Left lung (tissue), 10 donors: ENCODE measurements around the gene CSNK1A1. TPM values are rescaled to one million over a fixed set of nuclear protein-coding genes. Genes with fewer than 3 reads are reported as not detected.
"Not testable (repeated sequence)": the region's sequence is repeated elsewhere in the genome, so short reads cannot be mapped to it uniquely, and the experiment has no call there.

Experiments
- ATAC-seq: fragments of 200-7000 bp; cut with Tn5 transposase; one replicate; pipeline ENCODE4 v1.9.1; 2020; ENCODE audit warnings: moderate library complexity
- DNase-seq, 4 donors: peaks; one replicate each; pipeline ENCODE4 v3.0.0-alpha.2; 2013 to 2020
- H3K27ac ChIP-seq, 2 donors: fragments of 200-600 bp; sonication (generic) in 1 of 2; one replicate each; pipeline versions ENCODE4 v1.5.0 to v1.8.0; 2020 to 2021
- H3K27me3 ChIP-seq, 2 donors: fragments of 200-600 bp; sonication (generic) in 1 of 2; one replicate each; pipeline versions ENCODE4 v1.5.0 to v1.8.0; 2020 to 2021
- H3K36me3 ChIP-seq, 2 donors: fragments of 200-600 bp; sonication (generic) in 1 of 2; one replicate each; pipeline versions ENCODE4 v1.5.0 to v1.8.0; 2020 to 2021
- H3K4me1 ChIP-seq, 2 donors: fragments of 200-600 bp; one replicate each; pipeline ENCODE4 v1.8.0; 2021
- H3K4me3 ChIP-seq, 2 donors: fragments of 200-600 bp; sonication (generic) in 1 of 2; one replicate each; pipeline versions ENCODE4 v1.5.0 to v1.8.0; 2020 to 2021; ENCODE audit warnings: mild to moderate bottlenecking in 1 of 2
- H3K9me3 ChIP-seq, 2 donors: fragments of 200-600 bp; sonication (generic) in 1 of 2; one replicate each; pipeline versions ENCODE4 v1.5.0 to v1.8.0; 2020 to 2021
- CTCF ChIP-seq, 2 donors: fragments of 200-600 bp; sonication (generic) in 1 of 2; IDR thresholded peaks; one replicate each; pipeline versions ENCODE4 v1.5.0 to v1.8.0; 2021; ENCODE audit warnings: antibody characterized with exemption in 2 of 2
- intact Hi-C, 2 donors: fragments of 100-400 bp; cut with DNase I; formaldehyde crosslinking; loops; one replicate each; pipeline versions ENCODE4 v1.11.2 to v1.14.2; 2022
- polyA plus RNA-seq, 6 donors: library from polyadenylated mRNA; unstranded; fragments of 120-200 nt; gene quantifications; one replicate each; pipeline ENCODE4 v1.2.1, GENCODE V29; 2013; ENCODE audit not compliant: insufficient read length in 6 of 6
- total RNA-seq, 2 donors: library from RNA; stranded (reverse); fragmentation: NEBNext Ultra II Directional; extraction: Animal tissue kit (Norgen Biotek cat#: 25700); gene quantifications; one replicate each; pipeline ENCODE4 v1.2.1, GENCODE V29; 2021
- donor health status: DM: no; HTN: yes; CAD: no.
- donor health status: DM: no; HTN: no; CAD: no.

The CSNK1A1 gene
- total and polyA plus RNA-seq, 8 donors: 196 to 218 (median 205) TPM

- no peak for DNase-seq
- no peak for ATAC-seq
- Histone ChIP-seq H3K9me3 (no peaks in the 10 kb centered on the region), H3K27ac (peak overlapping the region in 1 of 2 donors; percentile 45), H3K36me3 (no peaks in the 10 kb centered on the region), H3K4me1 (no peaks in the 10 kb centered on the region), H3K27me3 (no peaks in the 10 kb centered on the region), H3K4me3 (no peak overlapping the region)
- TF ChIP-seq CTCF (IDR thresholded peaks at IDR 0.05): no peak
- intact Hi-C loops: no loop called here
Observed at GRCh38 chr5:149597618-149598017, 46.4 kb upstream of the CSNK1A1 start.

- no peaks in the 10 kb centered on the region for H3K9me3 ChIP-seq
- intact Hi-C loops: no loop called here
- no peak overlapping the region for H3K4me3 ChIP-seq
Observed at GRCh38 chr5:149596712-149597111, 45.5 kb upstream of the CSNK1A1 start.

GRCh38 chr5:149595105-149595504 is 43.9 kb upstream of the CSNK1A1 start:
- H3K4me1 ChIP-seq, DNase-seq, H3K9me3 ChIP-seq, H3K36me3 ChIP-seq, H3K27me3 ChIP-seq, H3K4me3 ChIP-seq, ATAC-seq, intact Hi-C loops: not testable (repeated sequence)
- H3K27ac ChIP-seq: peak overlapping the region in 1 of 2 donors; percentile 30

More at GRCh38 chr5:149596712-149597111, 45.5 kb upstream of the CSNK1A1 start:
- no peaks in the 10 kb centered on the region for H3K4me1 ChIP-seq
- no peaks in the 10 kb centered on the region for H3K36me3 ChIP-seq
- H3K27ac ChIP-seq: peak overlapping the region in 1 of 2 donors; percentile 46
- TF ChIP-seq CTCF (IDR thresholded peaks at IDR 0.05): no peak
- no peaks in the 10 kb centered on the region for H3K27me3 ChIP-seq
- ATAC-seq (peak; percentile 29), DNase-seq (no peak)

GRCh38 chr5:149594206-149594895 is 43.1 kb upstream of the CSNK1A1 start:
- intact Hi-C loops: no loop called here

GRCh38 chr5:149593370-149593769 is 42.1 kb upstream of the CSNK1A1 start:
- ATAC-seq: no peak
- DNase-seq: no peak
- intact Hi-C loops: no loop called here

More at GRCh38 chr5:149594206-149594895, 43.1 kb upstream of the CSNK1A1 start:
- Histone ChIP-seq H3K27ac (no peak overlapping the region), H3K36me3 (no peaks in the 10 kb centered on the region), H3K4me1 (no peaks in the 10 kb centered on the region), H3K27me3 (no peaks in the 10 kb centered on the region), H3K9me3 (no peaks in the 10 kb centered on the region), H3K4me3 (no peak overlapping the region)
- DNase-seq (no peak), ATAC-seq (no peak)
- no peak for TF ChIP-seq CTCF (IDR thresholded peaks at IDR 0.05)

More at GRCh38 chr5:149593370-149593769, 42.1 kb upstream of the CSNK1A1 start:
- no peak for TF ChIP-seq CTCF (IDR thresholded peaks at IDR 0.05)
- H3K4me3 ChIP-seq: no peak overlapping the region
- no peaks in the 10 kb centered on the region for H3K36me3 ChIP-seq
- no peaks in the 10 kb centered on the region for H3K9me3 ChIP-seq
- H3K4me1 ChIP-seq: no peaks in the 10 kb centered on the region
- no peaks in the 10 kb centered on the region for H3K27me3 ChIP-seq
- H3K27ac ChIP-seq: no peak overlapping the region
